Activated CD4-positive, alpha-beta T cell treated with anti-CD3 and anti-CD28 coated beads, Interleukin-2, amount 50 U/mL, for 24 hours (primary cell): Measurements from ENCODE around the gene SFMBT2.
"Not testable (repeated sequence)": the region's sequence is repeated elsewhere in the genome, so short reads cannot be mapped to it uniquely, and the experiment has no call there.

ENCODE experiments used
- DNase-seq, 2 donors: peaks; one replicate each; pipeline ENCODE4 v3.0.0-alpha.2; 2020; ENCODE audit warnings: low read depth in 1 of 2, low spot score in 1 of 2

SFMBT2 gene

DNA sequence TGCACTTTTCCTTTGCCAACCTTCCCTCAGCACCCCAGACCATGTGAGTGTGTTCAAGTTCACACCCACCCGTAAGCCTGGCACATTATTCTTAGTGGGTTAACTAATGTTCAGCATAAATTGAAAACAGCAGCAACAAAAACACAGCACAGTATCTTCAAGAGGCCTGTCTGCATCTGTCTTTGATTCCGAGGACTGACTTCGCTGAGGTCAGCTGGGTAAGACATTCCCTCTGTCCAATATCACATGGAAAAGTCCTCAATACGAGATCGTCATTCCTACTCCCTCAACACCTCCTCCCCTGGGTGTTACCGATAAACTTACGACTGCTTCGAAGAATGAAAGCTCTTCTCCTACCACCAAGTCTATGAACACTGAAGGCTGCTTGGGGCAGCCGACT lies 218.8 kb downstream of the SFMBT2 start:
- no peak for DNase-seq

DNA sequence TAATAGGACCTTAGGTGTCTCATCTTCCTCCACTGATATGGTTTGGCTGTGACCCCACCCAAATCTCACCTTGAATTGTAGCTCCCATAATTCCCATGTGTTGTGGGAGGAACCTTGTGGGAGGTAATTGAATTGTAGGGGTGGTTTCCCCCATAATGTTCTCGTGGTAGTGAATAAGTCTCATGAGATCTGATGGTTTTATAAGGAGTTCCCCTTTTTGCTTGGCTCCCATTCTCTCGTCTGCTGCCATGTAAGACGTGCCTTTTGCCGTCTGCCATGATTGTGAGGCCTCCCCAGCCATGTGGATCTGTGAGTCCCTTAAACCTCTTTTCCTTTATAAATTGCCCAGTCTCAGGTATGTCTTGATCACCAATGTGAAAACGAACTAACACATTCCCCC lies 220.1 kb downstream of the SFMBT2 start:
- DNase-seq, result not testable (repeated sequence)

DNA sequence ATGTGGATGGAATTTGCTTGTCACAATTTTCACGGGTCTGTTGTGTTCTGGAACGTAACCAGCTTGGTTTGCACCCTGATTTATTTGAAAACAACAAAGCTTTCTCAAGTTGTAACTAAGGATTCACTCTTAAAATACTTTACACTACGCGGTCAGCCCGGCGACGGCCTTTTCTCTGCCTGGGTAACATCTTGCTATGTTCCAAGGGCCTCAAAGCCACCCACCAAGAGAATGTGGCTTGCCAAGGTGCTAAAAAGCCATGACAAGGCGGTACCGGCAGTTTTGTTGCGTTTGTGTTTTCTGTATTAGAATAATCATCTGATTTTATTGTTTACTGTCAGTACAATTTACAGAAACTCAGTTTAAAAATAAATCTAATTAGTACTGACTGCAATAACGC lies 220.9 kb downstream of the SFMBT2 start:
- DNase-seq, result no peak

DNA sequence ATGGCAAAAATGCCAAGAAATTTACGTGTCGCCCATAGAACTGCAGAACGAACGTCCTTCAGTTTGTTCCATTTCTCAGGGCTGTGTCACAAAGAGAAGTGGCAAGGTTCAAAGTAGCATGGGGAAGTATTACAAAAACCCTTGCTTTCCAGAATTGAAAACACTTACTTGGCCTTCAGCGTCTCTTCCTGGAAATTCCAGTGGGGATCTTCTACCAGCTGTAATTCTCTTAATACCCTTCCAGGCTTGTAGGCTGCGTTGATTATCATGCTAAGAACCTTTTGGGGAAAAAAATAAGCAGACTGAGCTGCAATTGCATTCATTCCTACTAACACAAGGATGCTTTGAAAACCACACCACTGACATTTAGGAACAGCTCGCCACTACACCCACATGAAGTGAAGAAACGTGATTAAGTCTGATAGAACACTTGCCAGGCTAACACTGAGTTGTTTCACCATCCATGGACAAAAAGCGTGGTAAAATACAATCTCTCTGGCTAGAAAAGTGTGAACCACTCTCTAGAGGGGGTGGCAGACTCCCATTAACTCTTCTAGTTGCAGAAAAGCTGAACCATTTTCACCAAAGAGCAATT lies 222.3 kb downstream of the SFMBT2 start:
- DNase-seq, result no peak

DNA sequence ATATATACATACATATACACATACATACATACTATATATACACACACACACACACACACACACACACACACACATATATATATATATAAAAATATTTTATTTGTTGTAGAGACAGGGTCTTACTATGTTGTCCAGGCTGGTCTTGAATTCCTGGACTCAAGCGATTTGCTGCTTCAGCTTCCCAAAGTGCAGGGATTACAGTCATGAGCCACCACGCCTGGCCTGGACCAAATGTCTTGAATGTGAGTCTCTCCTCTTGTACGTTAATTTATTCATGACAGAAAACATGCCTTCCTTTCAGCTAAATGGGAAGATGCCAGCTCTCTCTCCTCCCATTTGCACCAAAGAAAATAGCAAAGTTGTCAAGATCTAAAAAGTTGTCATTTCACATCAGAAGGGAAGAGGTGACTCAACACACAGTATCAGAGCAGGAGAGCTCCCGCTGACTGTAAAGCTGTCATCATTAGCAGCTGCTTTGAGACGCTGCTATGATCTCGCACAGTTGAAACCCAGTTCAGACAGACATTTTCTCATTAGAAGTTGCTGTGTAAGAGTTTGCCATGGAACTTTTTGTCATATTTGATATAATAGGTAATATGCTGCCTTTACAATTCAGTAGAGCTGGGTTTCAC lies 224.3 kb downstream of the SFMBT2 start:
- DNase-seq, result no peak

DNA sequence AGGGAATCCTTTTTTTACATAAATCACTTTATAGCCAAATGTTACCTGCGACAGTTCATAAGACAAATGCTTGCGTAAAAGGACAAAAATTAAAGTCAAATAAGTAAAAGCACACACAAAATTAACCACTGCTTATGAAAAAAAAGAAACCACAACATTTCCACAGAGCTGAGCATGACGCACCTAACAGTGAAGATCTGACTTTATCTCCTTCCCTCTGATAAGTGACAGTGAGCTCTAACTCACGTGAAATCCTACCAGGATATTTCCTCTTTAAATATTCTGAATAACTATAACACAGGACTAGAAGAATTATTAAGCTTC lies 225.5 kb downstream of the SFMBT2 start:
- no peak for DNase-seq

DNA sequence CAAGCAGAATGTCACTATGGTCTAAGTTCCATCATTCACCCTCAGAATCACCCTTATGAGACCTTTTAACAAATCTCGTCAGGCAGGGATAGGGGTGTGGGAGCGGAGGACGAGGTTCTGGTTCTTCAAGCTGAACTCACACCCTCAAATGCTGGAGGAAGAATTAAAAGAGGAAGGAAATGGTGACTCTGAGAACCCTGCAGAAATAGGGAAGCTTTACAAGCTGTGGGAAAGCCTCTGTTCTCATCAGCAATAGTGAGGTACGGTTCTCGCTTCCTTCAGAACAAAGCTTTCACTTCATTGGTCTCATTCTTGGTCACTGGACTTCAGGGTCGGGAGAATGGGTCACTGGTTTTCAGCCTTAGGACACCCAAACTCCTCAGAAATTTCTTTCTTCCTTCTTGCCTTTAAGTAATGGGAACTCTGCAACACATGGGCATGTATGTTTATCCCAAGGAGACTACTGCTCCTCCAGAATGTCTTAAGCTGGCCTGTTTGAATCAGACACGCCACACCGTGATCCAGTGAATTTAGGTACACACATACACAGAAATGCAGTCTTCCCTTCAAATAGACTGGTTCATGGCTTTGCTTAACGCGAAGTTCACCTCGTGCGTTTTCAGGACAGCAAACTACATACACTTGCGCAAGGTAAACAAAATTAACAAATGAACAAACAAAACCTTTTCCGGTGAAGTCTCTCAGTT lies 226.0 kb downstream of the SFMBT2 start:
- no peak for DNase-seq

DNA sequence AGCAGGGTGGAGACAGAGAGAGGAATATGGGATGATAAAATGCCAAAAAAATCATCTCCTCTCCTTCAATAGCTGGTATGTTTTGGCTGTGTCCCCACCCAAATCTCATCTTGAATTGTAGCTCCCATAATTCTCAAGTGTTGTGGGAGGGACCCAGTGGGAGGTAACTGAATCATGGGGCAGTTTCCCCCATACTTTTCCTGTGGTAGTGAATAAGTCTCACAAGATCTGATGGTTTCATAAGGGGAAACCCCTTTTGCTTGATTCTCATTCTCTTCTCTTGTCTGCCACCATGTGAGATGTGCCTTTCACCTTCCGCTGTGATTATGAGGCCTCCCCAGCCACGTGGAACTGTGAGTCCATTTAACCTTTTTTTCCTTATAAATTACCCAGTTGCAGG lies 226.7 kb downstream of the SFMBT2 start:
- not testable (repeated sequence) for DNase-seq

DNA sequence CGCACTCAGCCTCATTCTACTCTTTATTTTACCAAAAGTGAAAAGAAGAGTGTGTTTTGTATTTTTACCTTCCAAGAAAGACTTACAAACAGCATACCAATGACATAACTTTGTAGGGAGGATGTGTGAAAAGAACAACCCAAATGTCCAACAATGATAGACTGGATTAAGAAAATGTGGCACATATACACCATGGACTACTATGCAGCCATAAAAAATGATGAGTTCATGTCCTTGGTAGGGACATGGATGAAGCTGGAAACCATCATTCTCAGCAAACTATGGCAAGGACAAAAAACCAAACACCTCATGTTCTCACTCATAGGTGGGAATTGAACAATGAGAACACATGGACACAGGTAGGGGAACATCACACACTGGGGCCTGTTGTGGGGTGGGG lies 228.5 kb downstream of the SFMBT2 start:
- DNase-seq, result not testable (repeated sequence)

DNA sequence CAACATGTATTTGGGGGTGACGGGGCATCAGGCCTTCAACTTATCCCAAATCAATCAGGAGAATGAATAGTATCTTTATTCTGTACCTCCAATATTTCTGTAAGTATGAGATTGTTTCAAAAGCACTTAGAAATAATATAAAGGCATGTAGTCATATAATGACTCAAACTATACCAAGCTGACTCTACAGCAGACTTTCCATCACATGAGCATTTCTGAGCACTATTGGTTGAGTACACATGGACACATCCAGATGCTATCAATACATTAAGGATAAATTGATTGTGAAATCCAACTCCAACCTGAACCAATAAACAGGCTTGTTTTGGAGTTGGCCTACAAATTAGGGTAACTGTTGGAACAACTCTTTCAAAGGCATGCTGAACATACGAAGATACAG lies 229.4 kb downstream of the SFMBT2 start:
- no peak for DNase-seq

DNA sequence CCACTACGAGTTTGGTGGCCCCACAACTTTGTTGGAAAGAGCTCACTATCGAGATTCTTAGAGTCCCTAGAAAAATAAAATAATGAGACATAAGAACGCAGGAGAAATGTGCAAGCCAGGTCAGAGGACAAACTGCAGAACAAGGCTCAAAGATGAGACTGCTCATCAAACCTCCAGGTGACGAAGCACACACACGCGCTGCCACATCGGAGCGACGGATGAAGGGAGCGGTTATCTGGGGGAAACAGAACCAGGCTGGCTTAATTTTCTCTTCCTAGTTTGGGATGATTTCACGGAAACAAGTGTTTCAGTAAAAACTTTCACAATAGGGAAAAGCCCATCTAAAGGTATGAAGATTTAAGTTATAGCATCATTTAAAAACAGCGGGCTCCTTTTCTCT lies 231.3 kb downstream of the SFMBT2 start:
- no peak for DNase-seq

DNA sequence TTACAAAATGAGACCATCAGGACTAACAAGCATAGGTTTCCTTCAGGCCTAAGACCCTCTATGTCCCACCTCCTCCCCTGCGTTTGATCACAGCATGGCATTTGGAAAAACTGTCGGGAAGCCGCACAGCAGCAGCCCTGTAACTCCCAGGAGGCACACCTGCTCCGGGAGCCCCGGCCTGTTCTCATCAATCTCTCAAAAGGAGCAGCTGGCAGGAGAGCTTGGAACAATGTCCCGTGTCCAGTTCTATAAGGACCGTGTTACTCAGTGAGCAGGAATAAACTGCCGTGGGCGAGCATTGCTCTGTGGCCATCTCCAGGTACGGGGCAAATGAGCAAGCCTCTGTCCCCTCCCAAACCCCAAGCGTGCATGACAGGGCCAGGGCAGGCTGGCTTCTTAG lies 236.9 kb downstream of the SFMBT2 start:
- no peak for DNase-seq

DNA sequence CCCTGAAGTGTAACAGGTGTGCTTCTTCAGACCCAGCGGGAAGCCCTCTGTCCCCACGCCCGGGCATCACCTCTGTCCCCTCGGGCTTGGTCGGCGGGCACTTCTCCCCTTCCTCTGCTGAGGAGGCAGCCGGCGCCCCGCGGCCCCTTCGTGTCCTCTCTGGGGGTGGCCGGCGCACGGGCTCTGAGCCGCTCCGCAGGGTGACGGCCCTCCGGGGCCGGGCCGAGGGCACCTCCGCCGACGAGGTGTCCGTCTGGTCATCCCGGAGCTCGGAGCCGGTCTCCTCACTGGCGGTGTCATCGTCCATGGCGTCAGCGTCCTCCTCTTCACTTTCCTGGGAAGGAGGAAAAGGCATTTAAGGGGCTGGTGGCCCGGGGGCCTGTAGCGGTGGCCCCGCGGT lies 239.0 kb downstream of the SFMBT2 start:
- DNase-seq, result no peak

DNA sequence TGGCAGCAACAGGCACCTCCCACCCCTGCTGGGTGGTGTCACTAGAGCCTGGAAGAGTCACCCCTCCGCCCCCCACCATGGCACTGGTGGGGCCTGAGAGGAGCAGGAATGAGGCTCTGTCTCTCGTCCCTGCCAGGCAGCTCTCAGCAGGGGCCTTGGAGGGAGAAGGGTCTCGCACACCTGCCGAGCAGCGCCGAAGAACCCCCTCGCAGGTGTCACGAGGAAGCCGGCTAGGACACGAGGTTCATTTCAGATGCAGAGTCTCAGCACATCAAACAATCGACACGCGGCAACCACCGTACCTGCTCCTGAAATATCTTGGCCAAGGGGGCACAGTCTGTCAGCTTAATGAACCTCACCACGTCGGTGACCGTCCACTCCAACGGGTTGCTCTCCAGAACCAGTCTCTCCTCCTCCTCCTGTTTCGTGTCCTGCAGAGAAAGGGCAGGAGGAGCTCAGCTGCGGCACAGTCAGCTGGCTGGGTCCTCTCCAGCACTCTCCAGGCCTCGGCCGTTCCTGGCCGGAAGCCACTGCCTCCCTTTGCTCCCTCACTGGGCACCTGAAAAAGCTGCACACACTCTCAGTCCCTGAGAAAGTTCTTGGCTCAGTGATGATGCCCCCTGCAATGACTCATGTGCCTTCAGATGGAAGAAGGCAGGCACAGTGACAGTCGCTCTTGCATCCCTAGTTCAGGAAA lies 240.1 kb downstream of the SFMBT2 start:
- no peak for DNase-seq

DNA sequence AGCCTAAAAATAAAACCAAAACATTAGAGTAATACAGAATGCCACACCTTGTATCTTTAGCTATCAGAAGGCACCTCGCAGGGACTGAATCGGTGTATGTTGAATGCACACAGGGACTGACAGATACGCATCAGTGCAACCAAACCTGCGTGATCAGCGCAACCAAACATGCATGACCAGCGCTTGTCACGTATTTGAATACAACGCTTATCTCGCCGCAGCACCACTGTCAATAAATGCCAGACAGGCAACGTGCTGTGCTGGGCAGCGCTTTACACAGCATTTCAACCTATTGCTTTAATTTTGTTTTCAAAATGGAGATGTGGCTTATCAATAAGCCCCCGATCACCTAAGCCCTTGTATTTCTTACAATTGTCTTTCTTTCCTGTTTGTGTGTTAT lies 242.4 kb downstream of the SFMBT2 start:
- DNase-seq, result no peak

DNA sequence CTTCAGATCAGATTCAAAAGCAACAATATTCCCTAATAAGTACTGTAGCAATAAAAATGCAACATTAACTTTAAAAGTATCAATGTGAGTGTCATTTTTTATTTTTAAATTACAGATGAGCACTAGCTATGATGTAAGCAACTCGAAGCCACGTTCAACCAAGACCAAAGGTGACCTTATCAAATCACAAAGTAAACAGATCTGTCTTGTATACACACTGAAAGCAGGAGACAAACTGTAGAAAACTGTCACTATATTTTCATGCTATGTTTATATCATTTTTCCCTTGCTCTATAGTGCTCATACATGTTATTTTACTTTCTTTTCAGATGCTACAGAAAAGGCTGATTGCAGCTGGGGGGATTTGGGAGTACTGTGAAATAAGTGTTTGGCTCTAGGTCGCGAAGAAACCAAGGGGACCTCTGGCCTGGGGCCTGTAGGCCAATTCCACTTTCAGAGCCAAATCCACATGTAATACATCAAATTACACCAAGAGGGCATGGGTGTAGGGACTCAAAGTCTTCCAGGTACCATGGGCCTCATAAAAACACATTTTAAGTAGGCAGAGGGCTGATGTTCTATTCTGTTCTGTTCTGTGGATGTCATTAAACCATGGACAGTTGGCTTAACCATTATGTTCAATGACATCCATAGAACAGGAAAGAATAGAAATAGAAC lies 245.2 kb downstream of the SFMBT2 start:
- no peak for DNase-seq

DNA sequence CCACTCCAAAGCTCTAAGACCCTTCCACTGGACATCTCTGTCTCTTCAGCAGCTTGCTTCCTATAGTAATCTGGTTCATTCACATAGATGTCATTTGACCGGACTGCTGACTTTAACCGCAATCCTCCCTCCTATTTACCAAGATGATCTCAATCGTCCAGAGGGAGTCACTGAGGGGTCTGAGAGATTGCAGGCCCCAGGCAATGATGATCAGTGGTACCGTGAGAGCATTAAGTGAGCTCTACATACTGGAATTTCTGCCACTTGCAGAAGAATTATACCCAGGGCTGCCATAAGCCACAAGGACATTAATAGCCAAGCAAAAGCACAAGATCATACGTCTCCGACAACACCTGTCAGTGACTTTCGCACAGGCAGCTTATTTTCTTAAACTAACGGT lies 245.9 kb downstream of the SFMBT2 start:
- DNase-seq, result no peak

DNA sequence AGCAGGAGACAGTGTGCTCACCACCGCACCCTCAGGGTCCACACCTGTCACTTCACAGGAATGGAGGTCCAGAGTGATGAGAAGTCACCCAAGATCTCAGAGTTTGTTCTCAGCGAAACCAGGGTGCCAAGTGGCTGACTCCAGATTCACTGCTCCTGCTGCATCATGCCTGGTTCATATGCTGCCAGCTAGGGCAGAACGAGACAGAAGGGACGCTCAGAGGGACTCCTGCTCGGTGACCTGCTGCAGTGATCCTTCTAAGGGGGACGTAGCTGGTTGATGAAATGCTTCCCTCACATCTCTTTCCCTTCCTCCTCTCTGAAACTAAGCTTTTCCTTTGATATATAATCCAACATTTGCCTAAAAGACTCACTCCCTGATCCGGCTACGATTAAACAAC lies 248.5 kb downstream of the SFMBT2 start:
- DNase-seq, result no peak

DNA sequence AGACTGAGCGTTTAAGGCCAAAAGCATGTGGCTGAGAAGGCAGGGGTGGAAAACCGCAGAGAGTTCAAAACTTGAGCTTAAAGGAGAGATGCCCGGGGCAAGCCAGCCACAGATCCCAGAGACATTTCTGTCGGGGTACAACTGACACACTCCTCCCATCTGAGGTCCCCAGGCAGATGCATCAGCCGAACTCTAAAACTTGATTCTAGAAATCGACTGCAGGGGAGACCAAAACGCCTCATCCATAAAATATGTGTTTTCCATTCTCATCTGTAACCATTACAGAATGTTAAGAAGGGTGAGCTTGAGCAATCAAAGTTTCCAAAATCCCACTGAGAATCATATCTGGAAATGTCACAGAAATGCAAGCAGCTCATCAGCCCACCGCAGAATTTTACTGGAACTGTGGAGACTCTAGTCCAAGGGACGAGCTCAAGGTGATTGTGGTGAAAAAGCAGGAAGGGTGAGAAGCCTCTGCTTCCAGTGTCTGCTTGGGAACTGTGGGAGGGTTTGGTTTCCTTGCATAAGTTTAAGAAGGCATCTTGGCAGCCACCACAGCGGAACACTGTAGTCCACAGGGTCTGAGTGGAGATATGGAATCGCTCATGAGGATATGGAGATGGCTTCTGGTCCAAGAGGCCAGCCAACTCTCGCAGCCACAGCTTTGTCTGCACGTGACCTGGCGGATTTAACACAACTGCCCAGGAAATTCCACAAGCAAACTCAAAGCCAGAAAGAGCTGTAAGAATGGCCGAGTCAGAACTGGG lies 249.2 kb downstream of the SFMBT2 start:
- DNase-seq, result no peak

DNA sequence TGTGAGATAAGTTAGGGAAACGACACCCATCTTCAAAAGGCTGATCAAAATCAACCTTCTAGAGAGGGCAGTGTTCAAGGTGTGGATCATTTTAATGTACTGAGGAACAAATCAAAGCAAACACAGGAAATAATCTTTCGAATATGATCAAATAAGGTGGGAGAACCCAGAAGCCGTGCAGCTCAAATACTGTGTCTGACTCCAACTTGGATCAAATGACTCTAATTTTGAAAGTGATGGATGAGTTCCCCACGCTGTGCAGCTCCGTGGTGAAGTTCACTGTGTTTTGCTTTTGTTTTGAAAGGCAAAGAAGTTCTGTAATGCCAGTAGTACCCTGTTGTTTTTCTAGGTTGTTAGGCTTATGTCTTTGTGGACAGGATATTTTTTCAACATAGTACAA lies 250.9 kb downstream of the SFMBT2 start:
- DNase-seq, result no peak

DNA sequence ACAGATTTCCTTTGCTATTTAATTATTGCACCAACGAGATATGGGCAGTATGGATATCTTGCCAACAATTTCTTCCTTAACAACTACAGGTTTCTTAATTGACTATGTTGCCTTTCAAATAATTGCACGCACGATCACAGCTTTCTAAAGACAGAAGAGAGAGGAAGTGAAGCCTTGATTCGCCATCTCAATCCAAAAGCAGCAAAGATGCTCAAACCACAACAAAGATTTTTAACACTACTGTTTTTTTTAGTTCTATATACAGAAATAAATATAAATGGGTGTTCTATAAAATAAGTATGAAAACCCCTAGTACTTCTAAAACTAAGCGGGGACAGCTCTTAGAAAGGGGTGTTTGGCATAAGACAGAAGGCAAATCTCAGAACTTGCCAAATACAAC lies 251.3 kb downstream of the SFMBT2 start:
- no peak for DNase-seq
